A549 (cell line): Measurements from ENCODE around the gene PARD6B. TPM values are rescaled to one million over a fixed set of nuclear protein-coding genes. Genes with fewer than 3 reads are reported as not detected.

ENCODE experiments used
- ATAC-seq, 2 experiments: fragments of 200-7000 bp in 1 of 2; fragments of >200 bp in 1 of 2; cut with Nextera tagmentation in 1 of 2; cut with Tn5 transposase in 1 of 2; 3 replicates each; pipeline versions ENCODE4 v1.8.0 to v1.9.1; 2018 to 2020; ENCODE audit warnings: mild to moderate bottlenecking in 1 of 2, moderate library complexity in 1 of 2
- CTCF ChIA-PET: fragments of 300-600 bp; sonication (Branson Sonifier 250); formaldehyde crosslinking; extraction: SDS; loops from one replicate; lab custom pipeline; 2021; ENCODE audit warnings: antibody characterized with exemption, inconsistent platforms; lab: Yijun Ruan, JAX
- POLR2A ChIA-PET: fragments of 350-600 bp; formaldehyde crosslinking; extraction: SDS; loops from one replicate; lab custom pipeline; 2021; ENCODE audit warnings: antibody characterized with exemption, inconsistent platforms; lab: Yijun Ruan, JAX
- DNase-seq, 2 experiments: peaks; one replicate each; pipeline versions ENCODE4 v3.0.0 to v3.0.0-alpha.2; 2011 to 2016; ENCODE audit warnings: low read depth in 1 of 2, low spot score in 1 of 2
- FAIRE-seq: peaks from 2 replicates; lab custom pipeline; 2011; peaks lifted over from hg19 to GRCh38; lab: Jason Lieb, UNC
- H3K27ac ChIP-seq, 2 experiments: fragments of >200 bp; sonication (Bioruptor Twin); formaldehyde crosslinking; 3 replicates each; pipeline ENCODE4 v1.5.1; 2016 to 2017
- H3K4me1 ChIP-seq: fragments of >200 bp; sonication (Bioruptor Twin); formaldehyde crosslinking; 3 replicates; pipeline ENCODE4 v1.6.1; 2016
- H3K4me2 ChIP-seq: fragments of >200 bp; sonication (Bioruptor Twin); formaldehyde crosslinking; 3 replicates; pipeline ENCODE4 v1.6.1; 2016
- H3K4me3 ChIP-seq: fragments of >200 bp; sonication (Bioruptor Twin); formaldehyde crosslinking; 3 replicates; pipeline ENCODE4 v1.5.1; 2016
- H3K9me3 ChIP-seq: fragments of >200 bp; sonication (Bioruptor Twin); formaldehyde crosslinking; 3 replicates; pipeline ENCODE4 v1.6.1; 2016
- BCL3 ChIP-seq: fragments of >200 bp; sonication (Bioruptor Twin); formaldehyde crosslinking; IDR thresholded peaks from 3 replicates; pipeline ENCODE4 v1.6.1; 2016
- CEBPB ChIP-seq, 2 experiments: fragments of >200 bp in 1 of 2; sonication (Bioruptor Twin) in 1 of 2; formaldehyde crosslinking in 1 of 2; IDR thresholded peaks; 2 replicates each; pipeline ENCODE4 v1.6.1; 2012 to 2016
- E2F6 ChIP-seq: IDR thresholded peaks from 2 replicates; pipeline ENCODE4 v1.6.1; 2012; ENCODE audit warnings: low read depth, borderline replicate concordance
- EHMT2 ChIP-seq: fragments of 200-600 bp; sonication (generic); IDR thresholded peaks from 2 replicates; pipeline ENCODE4 v1.6.1; 2016; ENCODE audit warnings: antibody characterized with exemption, low read depth, mild to moderate bottlenecking, moderate library complexity
- FOSL2 ChIP-seq, 2 experiments: fragments of 450-650 bp in 1 of 2; fragments of >200 bp in 1 of 2; sonication (Bioruptor Twin) in 1 of 2; formaldehyde crosslinking; IDR thresholded peaks; 2 replicates each; pipeline versions ENCODE4 v1.5.0 to v1.6.1; 2016 to 2020; ENCODE audit warnings: mild to moderate bottlenecking in 1 of 2, moderate library complexity in 1 of 2
- HDAC2 ChIP-seq: fragments of 200-600 bp; sonication (generic); IDR thresholded peaks from 2 replicates; pipeline ENCODE4 v1.6.1; 2016
- HES2 ChIP-seq: fragments of >200 bp; sonication (Bioruptor Twin); formaldehyde crosslinking; IDR thresholded peaks from 2 replicates; pipeline ENCODE4 v1.6.1; 2016
- HOXB13 ChIP-seq: fragments of 250-450 bp; sonication (Bioruptor Pico); IDR thresholded peaks from 2 replicates; pipeline ENCODE4 v1.5.0; 2020; ENCODE audit warnings: low read depth, mild to moderate bottlenecking, moderate library complexity
- HOXB5 ChIP-seq: fragments of 250-450 bp; sonication (Bioruptor Pico); IDR thresholded peaks from 2 replicates; pipeline ENCODE4 v1.5.0; 2020; ENCODE audit warnings: mild to moderate bottlenecking, moderate library complexity
- MYC ChIP-seq: IDR thresholded peaks from 2 replicates; pipeline ENCODE4 v1.6.1; 2012; ENCODE audit warnings: mild to moderate bottlenecking, inconsistent platforms, low read length, improper control_type of control experiment, borderline replicate concordance
- NFE2L2 ChIP-seq: fragments of 150-350 bp; conservative IDR thresholded peaks from 2 replicates; pipeline ENCODE4 v1.6.1; 2014; ENCODE audit warnings: low read length
- NPAS2 ChIP-seq: fragments of 250-450 bp; sonication (Bioruptor Pico); IDR thresholded peaks from 2 replicates; pipeline ENCODE4 v1.8.0; 2022; ENCODE audit warnings: mild to moderate bottlenecking, moderate library complexity, borderline replicate concordance
- NR3C1 ChIP-seq: fragments of >200 bp; sonication (Bioruptor Twin); formaldehyde crosslinking; IDR thresholded peaks from 3 replicates; pipeline ENCODE4 v1.6.1; 2017
- REST ChIP-seq: fragments of 200-600 bp; sonication (generic); IDR thresholded peaks from 2 replicates; pipeline ENCODE4 v1.6.1; 2016; ENCODE audit warnings: antibody characterized with exemption, mild to moderate bottlenecking, moderate library complexity
- RFX5 ChIP-seq: fragments of 450-650 bp; IDR thresholded peaks from 2 replicates; pipeline ENCODE4 v1.7.1; 2014; ENCODE audit warnings: antibody characterized with exemption, mild to moderate bottlenecking, moderate library complexity
- RNF2 ChIP-seq: fragments of 200-600 bp; sonication (generic); IDR thresholded peaks from 2 replicates; pipeline ENCODE4 v1.6.1; 2016; ENCODE audit warnings: low read depth, mild to moderate bottlenecking, antibody characterized with exemption, moderate library complexity, borderline replicate concordance
- ZC3H11A ChIP-seq: fragments of 450-650 bp; IDR thresholded peaks from 2 replicates; pipeline ENCODE4 v1.6.1; 2014; ENCODE audit warnings: antibody characterized with exemption, mild to moderate bottlenecking
- ZFP36 ChIP-seq: fragments of 450-650 bp; IDR thresholded peaks from 2 replicates; pipeline ENCODE4 v1.6.1; 2014; ENCODE audit warnings: borderline replicate concordance; ENCODE audit not compliant: partially characterized antibody
- ZSCAN20 ChIP-seq: fragments of 250-450 bp; sonication (Bioruptor Pico); IDR thresholded peaks from 2 replicates; pipeline ENCODE4 v1.8.0; 2022; ENCODE audit warnings: mild to moderate bottlenecking, moderate library complexity
- WGBS: methylation state at CpG from one replicate; pipeline ENCODE4 v1.1.6; 2017; ENCODE audit errors: missing lambda C conversion rate; 5-methylcytosine and 5-hydroxymethylcytosine counted together
- polyA plus RNA-seq, 4 experiments: library from polyadenylated mRNA; depleted of rRNA in 3 of 4; stranded (reverse); fragments of >200 nt; fragmentation: RNase III in 1 of 4; extraction: RNeasy Plus Mini Kit Qiagen cat#74134 plus additional on column Dnase treatment in 1 of 4; gene quantifications; 2 replicates in 3 of 4; 3 replicates in 1 of 4; pipeline ENCODE4 v1.2.3, GENCODE V29; 2011 to 2017

The PARD6B gene
- polyA plus RNA-seq, 2 of the 4 experiments (the other 2 are of a cell fraction), result 3.1 to 6.4 TPM

GRCh38 chr20:50802289-50802688 lies 70.9 kb downstream of the PARD6B start:
- H3K4me2 ChIP-seq, result no peak overlapping the region
- TF ChIP-seq MYC, result no peak
- TF ChIP-seq REST, result no peak
- TF ChIP-seq E2F6, result no peak
- no peak overlapping the region for H3K27ac ChIP-seq
- ChIA-PET CTCF (interaction anchor here (0.6 to 3.8 kb wide), 6 partner anchors 8 to 127 kb away, joined by 3 to 26 read pairs (median 6); partner anchors contain the start of gene BCAS4), POLR2A (no interaction called here)
- no peaks in the 10 kb centered on the region for H3K9me3 ChIP-seq
- DNase-seq (no peak), FAIRE-seq (no peak), ATAC-seq (no peak)
- no peaks in the 10 kb centered on the region for H3K4me1 ChIP-seq
- 95% methylated on average over 8 of the region's 8 CpGs for WGBS
- no peak overlapping the region for H3K4me3 ChIP-seq

GRCh38 chr20:50804437-50805348 lies 73.3 kb downstream of the PARD6B start:
- no peak for ATAC-seq
- Histone ChIP-seq H3K27ac (no peak overlapping the region), H3K4me1 (no peaks in the 10 kb centered on the region), H3K9me3 (no peaks in the 10 kb centered on the region), H3K4me3 (no peak overlapping the region), H3K4me2 (no peak overlapping the region)
- ChIA-PET POLR2A (no interaction called here), CTCF (interaction anchor here (1.0 to 3.0 kb wide), 4 partner anchors 10 to 996 kb away, joined by 3 to 26 read pairs (median 8); partner anchors contain the start of gene BCAS4)
- FAIRE-seq, result no peak
- WGBS, result 64% methylated on average over 11 of the region's 11 CpGs
- TF ChIP-seq BCL3, result no peak
- no peak for TF ChIP-seq RFX5
- no peak for TF ChIP-seq HES2
- no peak for TF ChIP-seq ZC3H11A
- no peak for TF ChIP-seq NPAS2 (CRISPR knock-in tag)
- TF ChIP-seq CEBPB (IDR thresholded peaks at IDR 0.05), result no peak
- no peak for TF ChIP-seq NR3C1
- TF ChIP-seq HOXB13 (CRISPR knock-in tag), result no peak
- TF ChIP-seq HDAC2, result no peak
- no peak for TF ChIP-seq FOSL2 (IDR thresholded peaks at IDR 0.05)
- TF ChIP-seq FOSL2 (CRISPR knock-in tag; IDR thresholded peaks at IDR 0.05), result no peak
- TF ChIP-seq REST, result no peak
- TF ChIP-seq EHMT2, result no peak
- no peak for TF ChIP-seq RNF2
- TF ChIP-seq HOXB5 (CRISPR knock-in tag), result no peak
- no peak for TF ChIP-seq NFE2L2
- no peak for TF ChIP-seq ZSCAN20 (CRISPR knock-in tag)
- no peak for TF ChIP-seq ZFP36
- no peak for DNase-seq
